Epidermal melanocyte (primary cell): ENCODE data around the gene UBQLN4.
A peak's percentile ranks its signal among the peaks of the same experiment; 100 is the strongest.

Source experiments
- DNase-seq: peaks from one replicate; pipeline ENCODE4 v3.0.0; 2011; ENCODE audit warnings: low spot score; ENCODE audit not compliant: insufficient read length

UBQLN4 gene

DNA sequence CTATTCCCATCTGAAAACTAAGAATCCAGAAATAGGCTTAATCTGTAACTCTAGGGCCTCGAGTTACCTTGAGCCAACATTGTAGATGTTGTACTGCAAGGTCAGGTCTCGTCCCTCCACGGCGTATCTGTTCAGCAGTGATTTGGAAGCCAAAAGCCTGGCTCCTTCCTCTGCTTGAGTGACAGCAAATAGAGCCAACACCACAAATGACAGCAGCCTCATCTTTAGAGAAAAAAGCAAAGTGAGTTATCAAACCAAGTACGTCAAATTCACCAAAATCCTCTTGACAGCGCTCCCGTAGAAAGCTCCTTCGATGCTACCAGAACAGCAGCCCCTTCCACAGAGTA lies 33.7 kb downstream of the UBQLN4 start:
- no peak for DNase-seq

DNA sequence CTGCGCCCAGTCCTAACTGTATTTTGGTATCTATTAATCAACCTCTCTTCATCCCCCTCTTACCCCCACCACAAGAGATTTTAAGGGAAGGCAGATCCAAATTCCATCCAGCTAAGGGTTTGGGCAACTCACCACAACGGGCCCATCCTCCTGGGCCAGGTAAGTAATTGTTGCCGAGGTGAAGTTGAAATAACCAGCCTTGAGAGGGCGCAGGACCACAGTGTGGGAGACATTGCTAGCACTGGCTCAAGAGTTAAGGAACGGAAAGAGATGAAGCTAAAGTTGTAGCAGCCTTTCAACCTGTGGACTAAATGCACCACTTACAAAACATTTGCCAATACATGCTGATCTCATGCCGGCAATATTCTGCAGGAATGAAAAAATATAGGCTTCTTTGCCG lies 38.8 kb downstream of the UBQLN4 start:
- DNase-seq: no peak

DNA sequence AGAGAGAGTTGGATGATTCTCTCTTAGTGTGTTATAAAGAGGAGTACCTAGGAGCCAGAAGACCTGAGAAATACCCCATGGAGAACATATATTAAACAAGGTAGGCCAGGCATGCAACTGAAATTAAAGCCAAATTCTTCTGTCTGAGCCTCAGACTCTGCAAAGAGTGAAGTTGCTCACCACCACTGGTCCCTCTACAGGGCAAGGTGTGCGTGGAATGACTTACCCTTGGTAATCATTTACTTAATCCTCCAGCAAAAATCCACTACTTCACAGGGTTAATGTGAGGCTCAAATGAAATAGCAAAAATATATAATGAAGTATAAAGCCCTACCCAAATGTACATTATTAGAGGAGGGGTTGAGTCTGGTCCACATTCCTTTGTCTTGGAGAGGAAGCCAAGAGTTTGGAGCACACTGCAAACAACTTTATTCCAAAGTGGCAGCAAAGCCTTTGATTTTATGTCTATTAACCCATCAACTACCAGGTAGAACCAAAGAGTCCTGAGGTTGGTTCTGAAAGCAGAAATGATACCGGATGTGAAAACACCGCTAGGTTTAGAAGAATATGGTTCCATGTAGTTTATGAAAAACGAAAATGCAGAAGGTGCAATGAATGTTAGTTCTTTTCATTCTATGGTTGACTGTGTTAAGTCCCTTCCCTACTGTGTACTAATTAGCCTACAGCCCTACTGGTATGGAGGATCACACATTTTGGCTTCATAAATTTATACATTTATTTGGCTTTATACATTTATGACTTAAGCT lies 41.4 kb downstream of the UBQLN4 start:
- DNase-seq: no peak

DNA sequence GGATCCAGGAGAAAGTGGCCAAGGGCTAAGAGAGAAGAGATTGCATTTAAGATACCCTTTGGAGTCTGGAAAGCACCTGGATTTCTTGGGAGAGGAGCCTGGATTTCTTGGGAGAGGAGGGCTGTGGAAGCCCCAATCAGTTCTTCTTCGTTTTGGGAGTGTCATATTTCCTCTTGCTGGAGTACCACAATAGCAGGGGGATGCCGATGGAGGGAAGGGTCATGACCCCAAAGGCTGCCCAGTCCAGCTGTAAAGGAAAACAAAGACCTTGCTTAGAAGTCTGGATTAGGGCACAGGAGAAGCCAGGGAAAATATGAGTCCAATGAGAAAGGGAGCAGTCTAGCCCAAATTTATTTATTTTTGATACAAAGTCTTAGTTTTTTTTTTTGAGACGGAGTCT lies 44.2 kb downstream of the UBQLN4 start:
- no peak for DNase-seq

DNA sequence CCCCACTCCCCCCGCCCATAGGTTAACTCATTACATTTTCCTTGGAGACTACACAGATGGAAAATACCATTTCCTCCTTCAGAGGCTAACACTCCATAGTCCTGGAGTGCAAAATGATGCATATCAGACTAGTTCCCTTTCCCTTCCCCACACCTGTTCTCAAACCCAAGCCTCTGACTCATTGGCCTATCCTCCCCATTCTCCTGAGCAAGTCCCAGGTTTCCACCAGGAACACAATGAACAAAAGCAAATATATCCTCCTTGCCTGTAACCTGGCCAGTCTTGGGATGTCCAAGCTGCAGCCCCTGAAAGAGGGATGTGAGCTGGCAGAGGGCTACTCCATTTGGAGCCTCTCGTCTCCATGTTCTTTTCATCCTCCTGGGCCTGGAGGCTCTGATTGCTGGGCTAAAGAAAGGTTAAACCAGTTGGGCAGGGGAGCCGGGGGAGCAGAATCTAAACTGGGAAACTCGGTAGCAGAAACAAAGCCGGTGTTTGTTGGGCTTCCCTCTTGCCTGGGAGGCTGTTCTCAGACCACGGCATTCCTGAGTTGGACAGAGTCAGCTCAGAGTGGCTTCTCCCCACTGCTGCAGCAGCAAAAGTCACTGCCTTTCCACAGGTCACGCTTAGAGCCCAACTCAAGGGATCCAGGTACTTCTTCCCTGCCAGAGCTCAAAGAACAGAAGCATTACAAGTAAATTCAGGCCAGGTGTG lies 46.8 kb downstream of the UBQLN4 start:
- peak; percentile 56 for DNase-seq

DNA sequence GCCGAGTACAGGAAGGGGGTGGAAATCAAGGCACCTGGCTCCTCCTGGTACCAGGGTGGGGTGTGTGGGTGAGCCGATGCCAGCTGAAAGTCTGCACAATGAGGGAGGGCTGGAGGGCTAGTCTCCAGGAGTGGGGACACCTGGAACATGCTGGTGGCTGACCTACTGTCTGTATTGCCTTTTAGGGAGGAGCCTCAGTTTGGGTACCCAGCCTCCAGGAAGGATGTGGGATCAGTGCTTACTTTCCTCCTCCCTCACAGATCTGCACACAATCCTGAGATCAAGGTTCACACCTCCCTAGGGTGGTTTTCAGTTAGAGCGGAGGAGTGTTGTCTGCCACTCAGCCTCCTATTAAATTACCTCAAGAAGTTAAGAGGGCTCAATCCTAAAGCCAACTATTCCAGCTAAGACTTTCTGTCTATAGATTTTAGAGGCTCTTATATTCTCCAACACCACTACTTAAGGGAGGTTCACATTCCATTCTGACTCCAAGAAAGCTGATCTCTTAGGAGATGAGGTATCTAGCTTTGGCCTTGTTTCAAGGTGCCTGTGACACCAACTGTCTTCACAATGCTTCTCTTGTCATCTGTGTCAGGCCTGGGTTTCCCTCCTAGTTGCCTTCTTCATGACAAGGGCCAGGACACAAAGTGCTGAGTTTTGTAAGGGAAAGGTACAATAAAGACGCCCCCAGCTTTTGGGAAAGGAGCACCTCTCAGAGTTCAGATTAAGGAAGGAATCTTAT lies 48.6 kb downstream of the UBQLN4 start:
- no peak for DNase-seq

DNA sequence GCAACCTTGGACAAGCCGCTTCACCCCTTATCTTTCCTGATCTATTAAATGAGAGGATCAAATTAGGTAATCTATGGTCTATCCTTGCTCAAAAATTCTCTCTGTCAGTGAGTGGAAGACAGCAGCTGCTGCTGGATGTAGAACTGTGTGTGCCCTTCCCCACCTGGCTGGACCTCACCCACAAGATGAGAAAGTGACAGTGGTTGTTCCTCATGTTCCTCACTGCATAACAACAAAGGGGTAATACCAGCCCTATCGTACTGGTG lies 49.7 kb downstream of the UBQLN4 start:
- DNase-seq: no peak

DNA sequence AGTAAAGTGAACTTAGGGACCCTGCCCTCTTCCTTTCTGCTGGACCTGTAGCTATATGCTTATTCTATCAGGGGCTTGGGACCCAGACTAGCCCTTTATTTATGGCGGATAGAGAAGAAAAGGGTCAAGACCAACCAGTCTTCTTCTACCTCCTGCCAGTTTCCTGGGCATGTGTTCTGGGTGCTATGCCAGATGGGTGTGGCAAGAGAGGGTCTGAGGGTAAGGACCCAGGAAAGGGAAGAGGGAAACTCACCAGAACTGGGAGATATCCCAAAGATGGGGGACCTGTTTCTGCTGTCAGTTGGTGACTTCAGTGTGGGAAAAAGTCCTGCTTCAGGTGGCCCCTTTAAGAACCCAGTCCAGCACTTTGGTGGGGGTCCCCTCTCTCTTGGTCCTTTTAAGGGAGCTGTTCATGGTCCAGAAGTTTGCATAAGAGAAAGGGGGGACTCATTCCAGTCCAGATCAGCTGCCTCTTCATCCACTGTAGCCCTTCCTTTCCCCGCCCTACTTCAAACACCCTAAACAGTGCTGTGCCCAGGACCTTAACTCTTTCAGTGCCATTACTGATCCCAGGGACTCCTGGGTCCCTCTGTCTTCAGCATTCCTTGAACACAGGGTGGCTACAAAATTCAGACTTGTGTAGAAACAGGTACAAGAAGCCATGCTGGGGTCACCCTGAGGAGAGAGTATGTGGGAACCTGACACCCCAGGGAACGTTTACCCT lies 51.2 kb downstream of the UBQLN4 start:
- DNase-seq: no peak

DNA sequence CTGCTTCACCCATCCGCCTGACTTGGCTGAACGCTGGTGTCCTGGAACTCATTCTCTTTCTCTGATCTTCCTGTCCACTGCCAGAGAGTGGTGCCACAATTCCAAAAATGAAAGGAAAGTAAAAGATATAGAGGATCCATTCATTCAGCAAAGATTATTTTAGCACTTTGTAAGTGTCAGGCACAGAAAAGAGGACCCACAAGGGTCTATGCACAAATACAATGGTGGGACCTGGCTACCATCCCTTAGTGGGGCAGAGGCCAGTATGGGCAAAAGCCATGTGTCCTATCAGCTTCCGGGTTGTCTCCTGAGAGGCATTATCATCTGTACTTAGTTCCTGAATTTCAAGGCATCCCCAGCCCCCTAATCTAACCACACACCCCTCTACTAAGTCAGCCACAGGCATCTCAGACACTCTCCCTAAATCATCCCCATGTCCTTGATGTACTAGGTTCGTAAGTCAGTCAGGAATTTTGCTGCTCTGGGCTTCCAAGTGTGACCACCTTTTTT lies 51.9 kb downstream of the UBQLN4 start:
- DNase-seq: peak; percentile 10

DNA sequence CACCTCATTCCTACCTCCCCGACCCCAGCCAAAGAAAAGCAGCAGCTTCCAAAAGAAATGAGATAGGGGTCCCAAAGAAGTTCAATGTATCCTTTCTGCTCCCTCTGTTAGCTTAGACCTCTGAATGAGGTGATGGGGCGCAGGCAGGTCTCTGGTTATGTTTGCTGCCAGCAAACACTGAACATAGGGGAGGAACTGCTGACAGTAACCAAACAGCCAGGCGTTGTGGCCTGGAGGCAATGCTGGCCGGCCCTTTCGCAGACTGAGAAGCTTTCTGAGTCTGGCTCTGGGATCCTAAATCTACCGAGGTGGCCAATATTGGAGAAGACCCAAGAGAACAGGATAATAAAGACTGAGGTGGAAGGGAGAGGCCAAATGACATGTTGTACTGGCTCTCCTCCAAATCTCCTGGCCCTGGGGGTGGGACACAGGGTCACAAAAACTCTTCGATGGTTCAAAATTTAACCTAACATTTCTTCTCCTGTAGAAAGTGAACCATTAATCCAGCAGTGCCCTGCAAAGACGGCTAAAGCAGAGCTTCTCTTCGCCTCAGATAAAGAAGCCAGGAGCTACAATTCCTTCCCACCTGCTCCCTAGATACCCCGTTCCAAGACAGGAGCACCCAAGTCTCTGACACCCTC lies 52.5 kb downstream of the UBQLN4 start:
- DNase-seq: peak; percentile 9

DNA sequence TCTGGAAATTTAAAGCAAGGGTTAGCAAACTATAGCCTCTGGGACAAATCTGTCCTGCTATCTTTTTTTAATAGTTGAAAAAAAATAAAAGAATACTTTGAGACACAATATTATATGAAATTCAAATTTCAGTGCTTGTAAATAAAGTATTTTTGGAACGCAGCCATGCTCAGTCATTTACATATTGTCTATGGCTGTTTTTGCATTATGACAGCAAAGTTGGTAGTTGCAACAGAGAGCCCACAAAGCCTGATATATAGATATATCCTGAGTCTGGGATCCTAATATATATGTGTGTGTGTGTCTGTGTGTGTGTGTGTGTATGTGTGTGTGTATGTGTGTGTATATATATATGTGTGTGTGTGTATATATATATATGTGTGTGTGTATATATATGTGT lies 53.6 kb downstream of the UBQLN4 start:
- no peak for DNase-seq

DNA sequence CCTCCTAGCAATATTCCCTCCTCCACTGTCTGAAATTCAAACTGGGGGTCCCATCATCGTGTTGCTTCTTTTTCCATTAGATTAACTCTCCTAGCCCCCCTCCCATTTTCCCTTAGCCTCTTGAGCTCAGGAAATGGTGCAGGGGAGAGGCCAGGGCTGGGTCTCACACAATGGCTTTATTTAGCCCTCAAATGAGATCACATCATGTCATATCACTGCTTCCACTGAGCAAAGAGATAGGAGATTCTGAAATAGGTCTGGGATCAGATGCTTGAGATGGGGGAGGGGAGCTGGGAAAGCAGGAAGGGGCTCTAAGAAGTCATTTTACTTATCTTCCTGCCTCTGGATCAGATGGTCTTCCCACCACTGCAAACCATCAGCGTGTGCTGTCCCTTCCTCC lies 57.4 kb downstream of the UBQLN4 start:
- no peak for DNase-seq

DNA sequence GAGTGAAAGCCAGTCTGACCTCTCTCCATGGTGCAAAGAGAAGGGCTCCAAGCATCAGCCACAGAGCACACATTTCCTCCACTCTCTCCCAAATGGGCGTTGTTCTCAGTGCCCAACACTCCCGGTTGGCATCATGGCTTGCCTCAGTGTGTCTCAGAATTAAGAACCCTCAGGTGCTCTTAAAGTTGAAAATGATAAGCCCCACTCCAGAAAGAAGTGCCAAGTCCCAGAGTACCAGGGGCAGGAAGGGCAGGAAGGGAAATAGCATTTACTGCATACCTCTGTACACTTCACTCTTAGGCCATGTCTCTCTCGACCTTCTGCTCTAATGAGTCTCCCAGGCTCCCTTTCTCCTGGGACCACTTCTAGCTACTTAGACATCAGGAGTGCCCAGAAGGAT lies 60.0 kb downstream of the UBQLN4 start:
- DNase-seq: no peak

DNA sequence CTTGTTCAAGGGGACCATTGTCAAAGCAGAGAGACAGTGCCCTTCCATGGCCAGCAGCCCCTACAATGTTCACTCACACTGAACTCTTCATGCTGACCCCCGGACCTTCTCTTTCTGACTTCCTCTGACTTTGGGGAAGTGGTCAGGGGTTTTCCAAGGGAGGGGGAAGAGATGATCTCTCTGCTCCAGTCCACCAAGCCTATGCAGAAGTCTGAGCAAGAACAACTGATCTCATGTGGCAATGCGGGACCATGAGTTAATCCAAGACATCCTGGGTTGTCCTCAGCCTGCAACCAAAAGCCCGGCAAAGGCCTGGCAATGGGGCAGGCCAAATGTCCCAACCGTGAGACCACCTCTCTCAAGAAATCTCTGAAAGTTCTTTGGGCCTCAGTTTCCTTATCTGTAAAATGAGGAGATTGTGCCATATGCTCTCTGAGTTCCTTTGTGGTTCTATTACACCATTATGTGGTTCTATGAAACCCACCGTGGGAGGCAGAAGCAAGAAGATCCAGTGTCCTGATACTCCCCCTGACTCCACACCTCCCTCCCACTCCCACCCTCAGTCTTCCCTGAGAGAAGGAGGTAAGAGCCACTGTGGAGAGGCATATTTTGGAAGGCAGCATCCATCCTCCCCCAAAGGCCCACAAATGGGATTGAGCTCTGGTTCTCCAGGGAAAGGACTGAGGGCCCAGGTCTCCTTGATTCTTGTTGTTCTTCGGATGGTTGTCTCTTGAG lies 63.4 kb downstream of the UBQLN4 start:
- no peak for DNase-seq

DNA sequence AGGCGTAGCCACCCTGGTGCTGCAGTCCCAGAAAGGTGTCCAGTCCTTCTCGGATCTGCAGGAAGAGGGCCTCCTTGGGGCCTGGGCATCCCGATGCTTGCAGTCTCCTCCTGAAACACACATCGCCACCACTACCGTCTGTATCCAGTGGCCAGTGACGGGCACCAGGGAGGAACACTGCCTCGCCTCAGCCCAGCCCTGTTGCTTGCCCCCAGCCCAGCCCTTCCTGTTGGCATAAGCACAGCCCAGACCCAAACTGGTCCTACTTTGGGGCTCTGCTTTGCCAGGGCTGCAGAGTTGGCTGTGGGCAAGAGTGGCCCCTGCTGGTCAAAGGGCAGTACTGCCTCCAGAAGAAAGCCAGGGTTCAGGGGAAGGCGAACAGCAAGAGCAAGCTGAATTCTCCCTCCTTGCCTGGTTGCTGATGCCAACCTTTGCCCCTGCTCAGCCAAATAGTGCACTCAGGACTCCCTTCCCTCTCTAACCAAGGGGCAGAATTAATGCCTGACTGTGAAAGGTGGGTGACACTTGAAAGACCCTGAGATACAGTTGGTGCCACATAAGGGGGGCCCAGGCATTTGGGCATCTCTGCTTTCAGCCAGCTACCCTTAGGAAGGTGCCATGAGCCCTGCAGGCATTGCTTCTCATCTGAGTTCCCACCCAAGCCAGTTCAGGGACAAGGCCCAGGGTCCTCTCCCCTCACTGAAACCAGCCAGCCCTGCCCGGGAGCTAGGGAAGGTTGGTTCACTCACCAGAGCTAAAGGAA lies 64.2 kb downstream of the UBQLN4 start:
- peak; percentile 44 for DNase-seq
